Mesendoderm (in vitro differentiated cells): ENCODE results near the gene CPLANE2.

Experiments used
- DNase-seq: peaks from one replicate; pipeline ENCODE4 v3.0.0; 2013
- H2AK5ac ChIP-seq: 2 replicates; pipeline ENCODE4 v1.6.1; 2013; ENCODE audit warnings: low read length, inconsistent platforms
- H2BK120ac ChIP-seq: 2 replicates; pipeline ENCODE4 v1.6.1; 2013; ENCODE audit warnings: low read depth, mild to moderate bottlenecking, low read length, moderate library complexity, mixed read lengths
- H2BK15ac ChIP-seq: replicated peaks from 2 replicates; pipeline ENCODE4 v1.6.1; 2013; ENCODE audit warnings: low read depth, mild to moderate bottlenecking, moderate library complexity
- H2BK5ac ChIP-seq: 2 replicates; pipeline ENCODE4 v1.6.1; 2013; ENCODE audit warnings: low read length, inconsistent platforms
- H3K18ac ChIP-seq: 2 replicates; pipeline ENCODE4 v1.6.1; 2013; ENCODE audit warnings: mild to moderate bottlenecking, low read length, mixed read lengths
- H3K23ac ChIP-seq: one replicate; pipeline ENCODE4 v1.6.1; 2013; ENCODE audit warnings: low read length
- H3K27ac ChIP-seq: 2 replicates; pipeline ENCODE4 v1.5.1; 2013; ENCODE audit warnings: low read depth, mild to moderate bottlenecking, inconsistent platforms, low read length, moderate library complexity
- H3K27me3 ChIP-seq: 2 replicates; pipeline ENCODE4 v1.6.1; 2013; ENCODE audit warnings: low read length, control low read depth, mild to moderate bottlenecking, inconsistent platforms; ENCODE audit not compliant: insufficient read depth, poor library complexity
- H3K36me3 ChIP-seq: 2 replicates; pipeline ENCODE4 v1.6.1; 2013; ENCODE audit warnings: low read length, inconsistent platforms; ENCODE audit not compliant: control insufficient read depth, insufficient read depth
- H3K4ac ChIP-seq: one replicate; pipeline ENCODE4 v1.6.1; 2013; ENCODE audit warnings: low read depth, mild to moderate bottlenecking, low read length, moderate library complexity
- H3K4me1 ChIP-seq: 2 replicates; pipeline ENCODE4 v1.6.1; 2013; ENCODE audit warnings: low read depth, low read length, inconsistent platforms; ENCODE audit not compliant: control insufficient read depth
- H3K4me2 ChIP-seq: 2 replicates; pipeline ENCODE4 v1.6.1; 2013; ENCODE audit warnings: low read length
- H3K4me3 ChIP-seq: 2 replicates; pipeline ENCODE4 v1.5.1; 2013; ENCODE audit warnings: mild to moderate bottlenecking, low read length
- H3K56ac ChIP-seq: one replicate; pipeline ENCODE4 v1.6.1; 2013; ENCODE audit warnings: low read length
- H3K79me1 ChIP-seq: 2 replicates; pipeline ENCODE4 v1.6.1; 2013; ENCODE audit warnings: low read length, inconsistent platforms
- H3K79me2 ChIP-seq: 2 replicates; pipeline ENCODE4 v1.6.1; 2013; ENCODE audit warnings: mild to moderate bottlenecking, low read length; ENCODE audit not compliant: control insufficient read depth, insufficient read depth
- H3K9ac ChIP-seq: 2 replicates; pipeline ENCODE4 v1.6.1; 2013; ENCODE audit warnings: low read length, inconsistent platforms
- H4K5ac ChIP-seq: one replicate; pipeline ENCODE4 v1.6.1; 2013; ENCODE audit warnings: low read length
- H4K8ac ChIP-seq: one replicate; pipeline ENCODE4 v1.6.1; 2013; ENCODE audit warnings: low read depth, mild to moderate bottlenecking, control low read depth, low read length, moderate library complexity
- WGBS: extraction: QIAGEN DNeasy Blood & Tissue Kit; methylation state at CpG from one replicate; pipeline ENCODE4 v1.1.7; 2013; ENCODE audit warnings: low lambda C conversion rate, missing lambda C conversion rate; ENCODE audit not compliant: insufficient coverage; ENCODE audit errors: extremely low coverage; 5-methylcytosine and 5-hydroxymethylcytosine counted together

Gene CPLANE2

GRCh38 chr1:16184557-16185303, 52.3 kb downstream of the CPLANE2 start:
- H3K4me2 ChIP-seq, result no peak overlapping the region
- H4K5ac ChIP-seq, result no peak overlapping the region
- no peak overlapping the region for H3K18ac ChIP-seq
- H3K4me1 ChIP-seq, result peaks cover 2% of the 10 kb centered on the region
- H3K27me3 ChIP-seq, result no peaks in the 10 kb centered on the region
- no peaks in the 10 kb centered on the region for H3K79me1 ChIP-seq
- DNase-seq, result peak; percentile 47
- no peak overlapping the region for H3K4me3 ChIP-seq
- H3K79me2 ChIP-seq, result no peaks in the 10 kb centered on the region
- no peaks in the 10 kb centered on the region for H3K36me3 ChIP-seq
- peak overlapping the region; percentile 50 for H3K56ac ChIP-seq
- H3K23ac ChIP-seq, result no peak overlapping the region
- no peak overlapping the region for H2BK120ac ChIP-seq
- peak overlapping the region; percentile 5 for H2BK5ac ChIP-seq
- H3K4ac ChIP-seq, result no peak overlapping the region
- no peak overlapping the region for H2BK15ac ChIP-seq
- H4K8ac ChIP-seq, result no peak overlapping the region
- no peak overlapping the region for H3K27ac ChIP-seq
- no CpG with 5 or more reads among the region's 10 CpGs for WGBS
- peak overlapping the region; percentile 86 for H2AK5ac ChIP-seq
- H3K9ac ChIP-seq, result peak overlapping the region; percentile 8

GRCh38 chr1:16183765-16184556, 53.0 kb downstream of the CPLANE2 start:
- no peak overlapping the region for H4K5ac ChIP-seq
- H3K36me3 ChIP-seq, result no peaks in the 10 kb centered on the region
- no peak overlapping the region for H3K27ac ChIP-seq
- no peak overlapping the region for H3K4ac ChIP-seq
- DNase-seq, result no peak
- no peak overlapping the region for H2AK5ac ChIP-seq
- no peaks in the 10 kb centered on the region for H3K79me2 ChIP-seq
- no peak overlapping the region for H2BK120ac ChIP-seq
- H3K18ac ChIP-seq, result no peak overlapping the region
- no peaks in the 10 kb centered on the region for H3K27me3 ChIP-seq
- no peak overlapping the region for H3K4me2 ChIP-seq
- H3K79me1 ChIP-seq, result no peaks in the 10 kb centered on the region
- H3K56ac ChIP-seq, result peak overlapping the region; percentile 25
- no peak overlapping the region for H3K9ac ChIP-seq
- H4K8ac ChIP-seq, result no peak overlapping the region
- no peak overlapping the region for H3K23ac ChIP-seq
- no CpG with 5 or more reads among the region's 19 CpGs for WGBS
- peaks cover 2% of the 10 kb centered on the region for H3K4me1 ChIP-seq
- no peak overlapping the region for H3K4me3 ChIP-seq
- H2BK15ac ChIP-seq, result no peak overlapping the region
- no peak overlapping the region for H2BK5ac ChIP-seq

- Histone ChIP-seq H3K56ac (no peak overlapping the region), H3K27ac (no peak overlapping the region), H3K79me1 (no peaks in the 10 kb centered on the region), H3K4me1 (peaks cover 2% of the 10 kb centered on the region), H2BK5ac (no peak overlapping the region), H2AK5ac (peak overlapping the region; percentile 68), H2BK15ac (no peak overlapping the region), H4K8ac (no peak overlapping the region), H3K23ac (no peak overlapping the region), H3K27me3 (no peaks in the 10 kb centered on the region), H4K5ac (no peak overlapping the region), H3K4ac (no peak overlapping the region), H3K4me2 (no peak overlapping the region), H2BK120ac (no peak overlapping the region), H3K36me3 (no peaks in the 10 kb centered on the region), H3K79me2 (no peaks in the 10 kb centered on the region), H3K4me3 (no peak overlapping the region), H3K18ac (no peak overlapping the region), H3K9ac (no peak overlapping the region)
- no CpG with 5 or more reads among the region's 13 CpGs for WGBS
- no peak for DNase-seq
Measured at GRCh38 chr1:16183179-16183578, 53.8 kb downstream of the CPLANE2 start.

GRCh38 chr1:16181887-16182719, 54.9 kb downstream of the CPLANE2 start:
- DNase-seq, result peak; percentile 96
- peak overlapping the region; percentile 5 for H2BK120ac ChIP-seq
- WGBS, result no CpG with 5 or more reads among the region's 18 CpGs

More at GRCh38 chr1:16181887-16182719, 54.9 kb downstream of the CPLANE2 start:
- H2AK5ac ChIP-seq, result no peak overlapping the region
- no peaks in the 10 kb centered on the region for H3K36me3 ChIP-seq
- no peaks in the 10 kb centered on the region for H3K79me2 ChIP-seq
- peak overlapping the region; percentile 69 for H3K9ac ChIP-seq
- no peak overlapping the region for H3K4me3 ChIP-seq
- H2BK5ac ChIP-seq, result peak overlapping the region; percentile 90
- peak overlapping the region; percentile 75 for H3K18ac ChIP-seq
- peak overlapping the region; percentile 89 for H3K4ac ChIP-seq
- peak overlapping the region; percentile 30 for H4K8ac ChIP-seq
- peak overlapping the region; percentile 64 for H3K27ac ChIP-seq
- no peak overlapping the region for H3K23ac ChIP-seq
- H3K27me3 ChIP-seq, result no peaks in the 10 kb centered on the region
- peak overlapping the region; percentile 88 for H3K56ac ChIP-seq
- peak overlapping the region; percentile 95 for H4K5ac ChIP-seq
- peaks cover 2% of the 10 kb centered on the region for H3K4me1 ChIP-seq
- no peak overlapping the region for H3K4me2 ChIP-seq
- H2BK15ac ChIP-seq, result peak overlapping the region; percentile 5
- no peaks in the 10 kb centered on the region for H3K79me1 ChIP-seq
